H1 (cell line): ENCODE measurements around the gene TDRD12. TPM values are rescaled to one million over a fixed set of nuclear protein-coding genes. Genes with fewer than 3 reads are reported as not detected.

Source experiments
- EP300 ChIP-seq, 2 experiments: IDR thresholded peaks; 1 replicate in 1 of 2; 2 replicates in 1 of 2; pipeline ENCODE4 v1.6.1; 2011 to 2012; ENCODE audit warnings: low read depth in 2 of 2, low read length in 2 of 2, mild to moderate bottlenecking in 2 of 2, borderline replicate concordance in 1 of 2, inconsistent platforms in 1 of 2, moderate library complexity in 1 of 2
- NANOG ChIP-seq: IDR thresholded peaks from 2 replicates; pipeline ENCODE4 v1.6.1; 2011; ENCODE audit warnings: low read length, low read depth, mild to moderate bottlenecking, inconsistent platforms; ENCODE audit not compliant: insufficient read depth, poor library complexity, severe bottlenecking
- polyA plus RNA-seq, 7 experiments: library from polyadenylated mRNA; depleted of rRNA in 3 of 7; stranded (reverse) in 5 of 7; unstranded in 2 of 7; fragments of >200 nt in 5 of 7; fragments of 200-250 nt in 2 of 7; gene quantifications; 1 replicate in 5 of 7; 2 replicates in 1 of 7; 4 replicates in 1 of 7; pipeline versions ENCODE4 v1.2.1 to v1.2.3, GENCODE V29; 2011 to 2013; ENCODE audit warnings: missing spikeins in 2 of 7, mixed read lengths in 2 of 7
- total RNA-seq: library from RNA; stranded (reverse); fragmentation: NEBNext Ultra II Directional; extraction: Animal tissue kit (Norgen Biotek cat#: 25700); gene quantifications from 2 replicates; pipeline ENCODE4 v1.2.1, GENCODE V29; 2021
- TF ChIP-seq, protein P1 (sequence below): fragments of 300-600 bp; sonication (generic); IDR thresholded peaks from 2 replicates; pipeline ENCODE4 v1.7.1; 2012; ENCODE audit warnings: low read length, moderate library complexity, mild to moderate bottlenecking, inconsistent platforms; ENCODE audit not compliant: insufficient replicate concordance

The TDRD12 gene
- total and polyA plus RNA-seq, 2 of the 8 experiments (the other 6 are each of a cell fraction or from before 2014, with no cell fraction given) = 0.39 to 0.88 TPM

GRCh38 chr19:32800754-32801153 is 81.2 kb downstream of the TDRD12 start (continued):
- TF ChIP-seq, protein P1, sequence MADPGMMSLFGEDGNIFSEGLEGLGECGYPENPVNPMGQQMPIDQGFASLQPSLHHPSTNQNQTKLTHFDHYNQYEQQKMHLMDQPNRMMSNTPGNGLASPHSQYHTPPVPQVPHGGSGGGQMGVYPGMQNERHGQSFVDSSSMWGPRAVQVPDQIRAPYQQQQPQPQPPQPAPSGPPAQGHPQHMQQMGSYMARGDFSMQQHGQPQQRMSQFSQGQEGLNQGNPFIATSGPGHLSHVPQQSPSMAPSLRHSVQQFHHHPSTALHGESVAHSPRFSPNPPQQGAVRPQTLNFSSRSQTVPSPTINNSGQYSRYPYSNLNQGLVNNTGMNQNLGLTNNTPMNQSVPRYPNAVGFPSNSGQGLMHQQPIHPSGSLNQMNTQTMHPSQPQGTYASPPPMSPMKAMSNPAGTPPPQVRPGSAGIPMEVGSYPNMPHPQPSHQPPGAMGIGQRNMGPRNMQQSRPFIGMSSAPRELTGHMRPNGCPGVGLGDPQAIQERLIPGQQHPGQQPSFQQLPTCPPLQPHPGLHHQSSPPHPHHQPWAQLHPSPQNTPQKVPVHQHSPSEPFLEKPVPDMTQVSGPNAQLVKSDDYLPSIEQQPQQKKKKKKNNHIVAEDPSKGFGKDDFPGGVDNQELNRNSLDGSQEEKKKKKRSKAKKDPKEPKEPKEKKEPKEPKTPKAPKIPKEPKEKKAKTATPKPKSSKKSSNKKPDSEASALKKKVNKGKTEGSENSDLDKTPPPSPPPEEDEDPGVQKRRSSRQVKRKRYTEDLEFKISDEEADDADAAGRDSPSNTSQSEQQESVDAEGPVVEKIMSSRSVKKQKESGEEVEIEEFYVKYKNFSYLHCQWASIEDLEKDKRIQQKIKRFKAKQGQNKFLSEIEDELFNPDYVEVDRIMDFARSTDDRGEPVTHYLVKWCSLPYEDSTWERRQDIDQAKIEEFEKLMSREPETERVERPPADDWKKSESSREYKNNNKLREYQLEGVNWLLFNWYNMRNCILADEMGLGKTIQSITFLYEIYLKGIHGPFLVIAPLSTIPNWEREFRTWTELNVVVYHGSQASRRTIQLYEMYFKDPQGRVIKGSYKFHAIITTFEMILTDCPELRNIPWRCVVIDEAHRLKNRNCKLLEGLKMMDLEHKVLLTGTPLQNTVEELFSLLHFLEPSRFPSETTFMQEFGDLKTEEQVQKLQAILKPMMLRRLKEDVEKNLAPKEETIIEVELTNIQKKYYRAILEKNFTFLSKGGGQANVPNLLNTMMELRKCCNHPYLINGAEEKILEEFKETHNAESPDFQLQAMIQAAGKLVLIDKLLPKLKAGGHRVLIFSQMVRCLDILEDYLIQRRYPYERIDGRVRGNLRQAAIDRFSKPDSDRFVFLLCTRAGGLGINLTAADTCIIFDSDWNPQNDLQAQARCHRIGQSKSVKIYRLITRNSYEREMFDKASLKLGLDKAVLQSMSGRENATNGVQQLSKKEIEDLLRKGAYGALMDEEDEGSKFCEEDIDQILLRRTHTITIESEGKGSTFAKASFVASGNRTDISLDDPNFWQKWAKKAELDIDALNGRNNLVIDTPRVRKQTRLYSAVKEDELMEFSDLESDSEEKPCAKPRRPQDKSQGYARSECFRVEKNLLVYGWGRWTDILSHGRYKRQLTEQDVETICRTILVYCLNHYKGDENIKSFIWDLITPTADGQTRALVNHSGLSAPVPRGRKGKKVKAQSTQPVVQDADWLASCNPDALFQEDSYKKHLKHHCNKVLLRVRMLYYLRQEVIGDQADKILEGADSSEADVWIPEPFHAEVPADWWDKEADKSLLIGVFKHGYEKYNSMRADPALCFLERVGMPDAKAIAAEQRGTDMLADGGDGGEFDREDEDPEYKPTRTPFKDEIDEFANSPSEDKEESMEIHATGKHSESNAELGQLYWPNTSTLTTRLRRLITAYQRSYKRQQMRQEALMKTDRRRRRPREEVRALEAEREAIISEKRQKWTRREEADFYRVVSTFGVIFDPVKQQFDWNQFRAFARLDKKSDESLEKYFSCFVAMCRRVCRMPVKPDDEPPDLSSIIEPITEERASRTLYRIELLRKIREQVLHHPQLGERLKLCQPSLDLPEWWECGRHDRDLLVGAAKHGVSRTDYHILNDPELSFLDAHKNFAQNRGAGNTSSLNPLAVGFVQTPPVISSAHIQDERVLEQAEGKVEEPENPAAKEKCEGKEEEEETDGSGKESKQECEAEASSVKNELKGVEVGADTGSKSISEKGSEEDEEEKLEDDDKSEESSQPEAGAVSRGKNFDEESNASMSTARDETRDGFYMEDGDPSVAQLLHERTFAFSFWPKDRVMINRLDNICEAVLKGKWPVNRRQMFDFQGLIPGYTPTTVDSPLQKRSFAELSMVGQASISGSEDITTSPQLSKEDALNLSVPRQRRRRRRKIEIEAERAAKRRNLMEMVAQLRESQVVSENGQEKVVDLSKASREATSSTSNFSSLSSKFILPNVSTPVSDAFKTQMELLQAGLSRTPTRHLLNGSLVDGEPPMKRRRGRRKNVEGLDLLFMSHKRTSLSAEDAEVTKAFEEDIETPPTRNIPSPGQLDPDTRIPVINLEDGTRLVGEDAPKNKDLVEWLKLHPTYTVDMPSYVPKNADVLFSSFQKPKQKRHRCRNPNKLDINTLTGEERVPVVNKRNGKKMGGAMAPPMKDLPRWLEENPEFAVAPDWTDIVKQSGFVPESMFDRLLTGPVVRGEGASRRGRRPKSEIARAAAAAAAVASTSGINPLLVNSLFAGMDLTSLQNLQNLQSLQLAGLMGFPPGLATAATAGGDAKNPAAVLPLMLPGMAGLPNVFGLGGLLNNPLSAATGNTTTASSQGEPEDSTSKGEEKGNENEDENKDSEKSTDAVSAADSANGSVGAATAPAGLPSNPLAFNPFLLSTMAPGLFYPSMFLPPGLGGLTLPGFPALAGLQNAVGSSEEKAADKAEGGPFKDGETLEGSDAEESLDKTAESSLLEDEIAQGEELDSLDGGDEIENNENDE = no peak
- TF ChIP-seq EP300 (IDR thresholded peaks at IDR 0.05; ENCODE audit: borderline replicate concordance in 1 of 2, low read depth in 2 of 2, low read length in 2 of 2) (no peak), NANOG (no peak)
